IPS DF 6.9 (cell line): ENCODE measurements around the gene MDM4.

Experiments
- DNase-seq: peaks from one replicate; pipeline ENCODE4 v3.0.0-alpha.2; 2013; ENCODE audit warnings: low read depth, low spot score
- H3K27ac ChIP-seq: one replicate; pipeline ENCODE4 v1.5.1; 2013; ENCODE audit warnings: low read length, control low read depth
- H3K27me3 ChIP-seq: 2 replicates; pipeline ENCODE4 v1.6.1; 2013; ENCODE audit warnings: mild to moderate bottlenecking, low read length; ENCODE audit not compliant: control insufficient read depth, insufficient read depth
- H3K36me3 ChIP-seq: 2 replicates; pipeline ENCODE4 v1.6.1; 2013; ENCODE audit warnings: low read length; ENCODE audit not compliant: control insufficient read depth, insufficient read depth
- H3K4me1 ChIP-seq: 2 replicates; pipeline ENCODE4 v1.6.1; 2013; ENCODE audit warnings: low read length; ENCODE audit not compliant: control insufficient read depth, insufficient read depth
- H3K4me3 ChIP-seq: 2 replicates; pipeline ENCODE4 v1.5.1; 2013; ENCODE audit warnings: mild to moderate bottlenecking, low read length
- H3K9me3 ChIP-seq: 2 replicates; pipeline ENCODE4 v1.6.1; 2013; ENCODE audit warnings: low read length, inconsistent platforms; ENCODE audit not compliant: control insufficient read depth, insufficient read depth
- WGBS: extraction: QIAGEN DNeasy Blood & Tissue Kit; methylation state at CpG from one replicate; pipeline ENCODE4 v1.1.7; 2013; ENCODE audit warnings: mixed read lengths, missing lambda C conversion rate; ENCODE audit not compliant: insufficient read length, insufficient coverage; 5-methylcytosine and 5-hydroxymethylcytosine counted together

The MDM4 gene

GRCh38 chr1:204516180-204516879, at the start of gene MDM4:
TSS of gene MDM4 (plus strand) at chr1:204516406. CDS start at chr1:204525519, 9,113 bp downstream.
- no peaks in the 10 kb centered on the region for H3K9me3 ChIP-seq
- no peaks in the 10 kb centered on the region for H3K4me1 ChIP-seq
- WGBS, result no CpG with 5 or more reads among the region's 43 CpGs
- no peak within 1 kb of the TSS for H3K27ac ChIP-seq
- no peaks in the 10 kb centered on the region for H3K27me3 ChIP-seq
- DNase-seq, result peak; percentile 91
- peaks cover 4% of the 10 kb centered on the region; the same call in 1 of the 2 replicates for H3K36me3 ChIP-seq
- peak within 1 kb of the TSS; percentile 87; the same call in 1 of the 2 replicates for H3K4me3 ChIP-seq

GRCh38 chr1:204466416-204467405, 49.5 kb upstream of the MDM4 start:
- no peak overlapping the region for H3K4me3 ChIP-seq
- no peaks in the 10 kb centered on the region for H3K27me3 ChIP-seq
- H3K9me3 ChIP-seq, result no peaks in the 10 kb centered on the region
- H3K36me3 ChIP-seq, result 0 out of 2 replicates have a peak, but pooled peaks cover 4% of the 10 kb centered on the region
- 0 out of 2 replicates have a peak, but pooled peaks cover 1% of the 10 kb centered on the region for H3K4me1 ChIP-seq
- H3K27ac ChIP-seq, result no peak overlapping the region
- no peak for DNase-seq
- no CpG with 5 or more reads among the region's 17 CpGs for WGBS

- 0 out of 2 replicates have a peak, but pooled peaks cover 1% of the 10 kb centered on the region for H3K4me1 ChIP-seq
- no CpG with 5 or more reads among the region's 10 CpGs for WGBS
- no peaks in the 10 kb centered on the region for H3K9me3 ChIP-seq
- H3K4me3 ChIP-seq, result no peak overlapping the region
- no peak for DNase-seq
- 0 out of 2 replicates have a peak, but pooled peaks cover 4% of the 10 kb centered on the region for H3K36me3 ChIP-seq
- H3K27ac ChIP-seq, result no peak overlapping the region
- H3K27me3 ChIP-seq, result no peaks in the 10 kb centered on the region
These were observed 48.0 kb upstream of the MDM4 start for GRCh38 chr1:204468206-204468605.

- Histone ChIP-seq H3K27me3 (no peaks in the 10 kb centered on the region), H3K4me1 (peaks cover 3% of the 10 kb centered on the region; the same call in 1 of the 2 replicates), H3K9me3 (no peaks in the 10 kb centered on the region), H3K27ac (no peak overlapping the region), H3K36me3 (0 out of 2 replicates have a peak, but pooled peaks cover 4% of the 10 kb centered on the region), H3K4me3 (no peak overlapping the region)
- WGBS, result no CpG with 5 or more reads among the region's 18 CpGs
- no peak for DNase-seq
These were observed 47.4 kb upstream of the MDM4 start for GRCh38 chr1:204468766-204469302.

GRCh38 chr1:204469304-204469703, 46.9 kb upstream of the MDM4 start:
- no peak overlapping the region for H3K27ac ChIP-seq
- H3K9me3 ChIP-seq, result no peaks in the 10 kb centered on the region
- no peak overlapping the region for H3K4me3 ChIP-seq
- H3K36me3 ChIP-seq, result 0 out of 2 replicates have a peak, but pooled peaks cover 4% of the 10 kb centered on the region
- no peaks in the 10 kb centered on the region for H3K27me3 ChIP-seq
- no CpG with 5 or more reads among the region's 10 CpGs for WGBS
- peaks cover 3% of the 10 kb centered on the region; the same call in 1 of the 2 replicates for H3K4me1 ChIP-seq
- no peak for DNase-seq

- 0 out of 2 replicates have a peak, but pooled peaks cover 4% of the 10 kb centered on the region for H3K36me3 ChIP-seq
- no peaks in the 10 kb centered on the region for H3K27me3 ChIP-seq
- WGBS, result no CpG with 5 or more reads among the region's 4 CpGs
- no peak overlapping the region for H3K4me3 ChIP-seq
- no peak overlapping the region for H3K27ac ChIP-seq
- no peaks in the 10 kb centered on the region for H3K9me3 ChIP-seq
- no peak for DNase-seq
- peaks cover 3% of the 10 kb centered on the region; the same call in 1 of the 2 replicates for H3K4me1 ChIP-seq
These were observed 44.5 kb upstream of the MDM4 start for GRCh38 chr1:204471687-204472086.

GRCh38 chr1:204472660-204473059, 43.5 kb upstream of the MDM4 start:
- no peaks in the 10 kb centered on the region for H3K27me3 ChIP-seq
- no peak overlapping the region for H3K4me3 ChIP-seq
- no peak for DNase-seq
- H3K4me1 ChIP-seq, result peaks cover 2% of the 10 kb centered on the region; the same call in 1 of the 2 replicates
- 0 out of 2 replicates have a peak, but pooled peaks cover 4% of the 10 kb centered on the region for H3K36me3 ChIP-seq
- no CpG with 5 or more reads among the region's 2 CpGs for WGBS
- H3K27ac ChIP-seq, result no peak overlapping the region
- no peaks in the 10 kb centered on the region for H3K9me3 ChIP-seq

GRCh38 chr1:204473400-204473965, 42.7 kb upstream of the MDM4 start:
- DNase-seq, result no peak
- 0 out of 2 replicates have a peak, but pooled peaks cover 3% of the 10 kb centered on the region for H3K36me3 ChIP-seq
- no peak overlapping the region for H3K27ac ChIP-seq
- H3K4me1 ChIP-seq, result peaks cover 2% of the 10 kb centered on the region; the same call in 1 of the 2 replicates
- no CpG with 5 or more reads among the region's 1 CpG for WGBS
- H3K9me3 ChIP-seq, result no peaks in the 10 kb centered on the region
- H3K27me3 ChIP-seq, result no peaks in the 10 kb centered on the region
- no peak overlapping the region for H3K4me3 ChIP-seq

GRCh38 chr1:204475656-204476432, 40.4 kb upstream of the MDM4 start:
- no peak overlapping the region for H3K4me3 ChIP-seq
- H3K27me3 ChIP-seq, result no peaks in the 10 kb centered on the region
- WGBS, result no CpG with 5 or more reads among the region's 9 CpGs
- peaks cover 3% of the 10 kb centered on the region; the same call in 1 of the 2 replicates for H3K4me1 ChIP-seq
- H3K36me3 ChIP-seq, result no peaks in the 10 kb centered on the region
- no peak overlapping the region for H3K27ac ChIP-seq
- no peaks in the 10 kb centered on the region for H3K9me3 ChIP-seq
- DNase-seq, result no peak
